CD4-positive, alpha-beta T cell treated with Interleukin-17A for 4 hours (primary cell): Measurements from ENCODE around the gene RPA4.
"Not testable (repeated sequence)": the region's sequence is repeated elsewhere in the genome, so short reads cannot be mapped to it uniquely, and the experiment has no call there.

ENCODE experiments used
- DNase-seq: peaks from one replicate; pipeline ENCODE4 v3.0.0-alpha.2; 2020; ENCODE audit warnings: mixed read lengths

The RPA4 gene

GRCh38 chrX:96883608-96884007, at the start of gene RPA4:
Gene RPA4, plus strand, starts transcription at chrX:96883908. Its CDS starts 403 bp downstream, at chrX:96884311.
- no peak for DNase-seq

- DNase-seq = no peak
These were observed 49.6 kb upstream of the RPA4 start for GRCh38 chrX:96834137-96834536.

GRCh38 chrX:96835660-96836289, 47.9 kb upstream of the RPA4 start:
- DNase-seq = no peak

GRCh38 chrX:96837808-96838207, 45.9 kb upstream of the RPA4 start:
- no peak for DNase-seq

- no peak for DNase-seq
These were observed 45.2 kb upstream of the RPA4 start for GRCh38 chrX:96838537-96838936.

GRCh38 chrX:96841325-96841724, 42.4 kb upstream of the RPA4 start:
- DNase-seq = no peak

- not testable (repeated sequence) for DNase-seq
These were observed 41.8 kb upstream of the RPA4 start for GRCh38 chrX:96841866-96842265.

- no peak for DNase-seq
These were observed 40.1 kb upstream of the RPA4 start for GRCh38 chrX:96843566-96843965.

GRCh38 chrX:96846841-96847240, 36.9 kb upstream of the RPA4 start:
- no peak for DNase-seq

GRCh38 chrX:96859422-96859821, 24.3 kb upstream of the RPA4 start:
- not testable (repeated sequence) for DNase-seq

- no peak for DNase-seq
These were observed 22.5 kb upstream of the RPA4 start for GRCh38 chrX:96861218-96861617.

GRCh38 chrX:96861661-96862060, 22.0 kb upstream of the RPA4 start:
- no peak for DNase-seq

- DNase-seq = no peak
These were observed 319 bp downstream of the RPA4 start for GRCh38 chrX:96884027-96884426.

- no peak for DNase-seq
These were observed 6.0 kb downstream of the RPA4 start for GRCh38 chrX:96889726-96890125.

GRCh38 chrX:96906741-96907140, 23.0 kb downstream of the RPA4 start:
- DNase-seq = no peak

GRCh38 chrX:96907516-96908272, 24.0 kb downstream of the RPA4 start:
- no peak for DNase-seq

GRCh38 chrX:96909291-96909690, 25.6 kb downstream of the RPA4 start:
- no peak for DNase-seq

- DNase-seq = no peak
These were observed 35.2 kb downstream of the RPA4 start for GRCh38 chrX:96918864-96919263.

- no peak for DNase-seq
These were observed 36.0 kb downstream of the RPA4 start for GRCh38 chrX:96919672-96920071.

- no peak for DNase-seq
These were observed 40.9 kb downstream of the RPA4 start for GRCh38 chrX:96924581-96924980.

- DNase-seq = no peak
These were observed 45.3 kb downstream of the RPA4 start for GRCh38 chrX:96929036-96929435.
